Stimulated activated CD8-positive, alpha-beta memory T cell treated with anti-CD3 and anti-CD28 coated beads, Interleukin-4, amount 100 ng/mL, for 1 hour (primary cell): Measurements from ENCODE around the gene CTNNA1.
"Not testable (repeated sequence)": the region's sequence is repeated elsewhere in the genome, so short reads cannot be mapped to it uniquely, and the experiment has no call there.

Experiments used
- DNase-seq, 2 donors: peaks; one replicate each; pipeline ENCODE4 v3.0.0-alpha.2; 2020; ENCODE audit warnings: low read depth in 2 of 2, low spot score in 1 of 2

Gene CTNNA1

GRCh38 chr5:138889994-138890393 lies 136.8 kb downstream of the CTNNA1 start:
- no peak for DNase-seq

DNA sequence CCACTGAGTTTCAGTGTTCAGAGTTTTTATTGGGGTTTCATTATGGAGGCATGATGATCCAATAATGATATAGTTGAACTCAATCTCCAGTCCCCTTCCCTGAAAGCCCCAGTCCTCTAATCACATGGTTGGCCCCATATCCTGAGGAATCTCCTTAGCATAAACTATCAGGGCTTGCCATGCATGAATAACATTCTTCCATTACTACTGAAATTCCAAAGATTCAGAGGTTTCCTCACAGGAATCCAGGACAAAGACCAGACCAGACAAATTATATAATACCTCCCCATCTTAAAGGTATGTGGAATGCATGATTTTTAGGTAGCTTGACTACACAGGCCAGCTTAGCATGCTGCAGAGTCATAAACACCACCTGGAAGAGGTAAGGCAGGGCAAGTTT lies 137.4 kb downstream of the CTNNA1 start:
- DNase-seq = no peak

DNA sequence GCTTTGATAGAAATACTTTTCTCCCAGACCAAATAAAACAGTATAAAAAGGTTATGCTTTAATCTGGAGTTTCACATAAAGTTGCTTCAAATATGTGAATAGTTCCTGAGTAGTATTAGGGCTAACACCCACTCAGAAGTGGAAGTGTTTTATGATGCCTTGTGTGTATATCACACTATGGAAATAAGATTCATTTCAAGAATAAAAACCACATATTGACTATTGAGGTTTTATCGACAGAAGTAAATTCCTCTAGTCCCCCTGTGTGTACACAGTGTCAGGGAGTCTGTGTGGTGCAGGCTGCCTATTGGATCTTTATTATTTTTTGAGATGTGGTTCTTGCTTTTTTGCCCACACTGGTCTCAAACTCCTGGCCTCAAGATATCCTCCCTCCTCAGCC lies 142.7 kb downstream of the CTNNA1 start:
- DNase-seq = no peak

- no peak for DNase-seq
Measured at GRCh38 chr5:138898299-138898698, 145.1 kb downstream of the CTNNA1 start.

- no peak for DNase-seq
Measured at GRCh38 chr5:138898742-138899141, 145.5 kb downstream of the CTNNA1 start.

DNA sequence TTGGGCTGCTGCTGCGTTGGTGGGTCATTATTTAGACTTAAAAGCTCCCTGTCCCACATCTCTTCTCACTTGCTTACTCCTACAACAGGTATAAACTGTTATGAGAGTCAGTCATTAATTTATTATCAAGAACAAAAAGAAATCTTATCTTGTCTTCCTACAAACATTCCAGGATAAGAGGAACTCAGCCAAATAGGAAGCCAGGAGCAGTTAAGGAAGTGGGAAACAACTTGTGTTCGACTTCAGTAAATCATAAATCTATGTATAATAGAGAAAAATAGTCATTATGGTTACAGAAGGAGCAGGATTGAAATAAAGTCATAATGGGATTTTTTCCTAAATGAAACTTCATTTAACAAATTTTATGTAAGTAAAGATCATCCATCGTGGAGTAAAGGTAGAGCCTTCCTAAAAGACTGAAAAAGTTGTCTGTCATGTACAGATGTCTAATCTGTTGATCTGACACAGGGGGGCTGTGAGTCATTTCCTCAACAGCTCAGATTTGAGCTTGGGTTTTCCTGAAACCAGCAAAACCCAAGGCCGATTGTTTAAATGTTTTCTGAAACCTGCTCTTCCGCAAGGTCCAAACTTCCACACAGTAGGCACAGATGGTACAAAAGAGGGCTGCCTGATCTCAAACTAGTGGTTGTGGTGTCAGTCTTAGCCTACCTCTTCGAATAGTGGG lies 147.2 kb downstream of the CTNNA1 start:
- DNase-seq = no peak

DNA sequence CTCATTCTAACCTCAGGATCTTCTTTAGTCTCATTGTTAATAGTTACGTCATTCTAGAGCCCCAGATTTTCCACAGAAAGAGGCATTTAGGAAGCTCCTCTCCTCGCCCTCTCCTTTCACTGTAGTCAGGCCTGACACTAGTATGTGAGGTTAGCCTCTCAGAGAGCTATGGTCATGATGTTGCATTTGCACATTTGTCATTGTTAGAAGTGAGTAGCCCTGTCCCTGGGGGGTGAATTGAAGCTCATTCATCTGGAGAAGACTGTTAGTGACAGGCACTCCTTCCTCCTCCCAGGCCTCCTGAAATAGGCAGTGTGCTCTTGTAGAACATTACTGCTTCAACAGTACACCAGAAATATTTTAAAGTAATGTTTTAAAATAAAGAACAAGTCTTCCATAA lies 148.5 kb downstream of the CTNNA1 start:
- DNase-seq = no peak

GRCh38 chr5:138903130-138903775 lies 150.0 kb downstream of the CTNNA1 start:
- no peak for DNase-seq

DNA sequence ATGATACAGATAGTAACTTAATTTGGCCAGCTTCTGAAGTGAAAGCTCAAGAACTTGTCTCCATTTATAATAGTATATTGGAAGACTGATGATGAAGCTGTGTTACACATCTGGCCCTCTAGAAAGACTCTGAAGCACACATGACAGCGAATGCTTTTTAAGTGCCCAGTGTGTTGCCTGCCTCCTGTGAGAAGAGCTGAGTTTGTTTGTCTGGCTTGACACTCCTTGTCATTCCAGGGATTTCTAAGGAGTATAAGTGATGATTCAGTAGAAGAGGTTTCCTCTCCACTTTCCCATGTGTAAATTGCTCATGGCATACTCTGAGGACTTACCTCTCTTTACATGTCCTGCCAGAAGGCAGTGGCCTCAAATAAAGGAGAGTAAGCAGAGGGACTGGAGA lies 152.3 kb downstream of the CTNNA1 start:
- DNase-seq = no peak

DNA sequence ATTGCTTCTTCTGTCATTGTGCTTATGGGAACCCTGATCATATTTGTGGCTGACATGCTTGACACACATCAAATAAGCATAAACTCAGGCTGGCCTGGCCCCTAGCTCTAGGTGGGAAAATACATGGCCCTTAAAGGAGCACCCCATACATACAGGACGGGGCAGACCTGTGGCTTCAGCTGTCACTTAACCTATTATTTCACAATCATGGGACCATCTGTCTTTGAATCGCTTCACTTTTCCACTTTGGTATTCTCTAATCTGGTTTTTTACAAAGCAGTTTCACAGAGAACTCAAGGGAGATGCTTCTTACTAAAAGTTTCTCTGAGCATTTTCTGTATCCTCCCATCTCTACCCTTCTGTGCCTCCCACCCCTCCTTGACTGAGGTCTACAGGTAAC lies 156.5 kb downstream of the CTNNA1 start:
- DNase-seq = no peak

GRCh38 chr5:138910546-138911185 lies 157.4 kb downstream of the CTNNA1 start:
- no peak for DNase-seq

DNA sequence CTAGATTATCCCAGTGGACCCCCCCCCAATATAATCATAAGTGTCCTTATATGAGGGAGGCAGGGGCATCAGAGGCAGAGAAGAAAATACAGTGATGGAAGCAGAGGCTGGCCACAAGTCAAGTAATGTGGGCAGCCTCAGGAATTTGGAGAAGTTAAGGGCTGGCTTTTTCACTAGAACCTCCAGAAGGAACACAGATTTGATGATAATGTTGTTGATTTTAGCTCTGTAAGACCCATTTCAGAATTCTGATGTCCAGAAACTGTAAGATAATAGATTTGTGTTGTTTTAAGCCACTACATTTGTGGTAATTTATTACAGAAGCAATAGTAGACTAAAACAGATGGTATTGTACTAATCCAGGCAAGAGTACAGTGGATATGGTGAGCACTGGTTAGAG lies 158.2 kb downstream of the CTNNA1 start:
- DNase-seq = no peak

DNA sequence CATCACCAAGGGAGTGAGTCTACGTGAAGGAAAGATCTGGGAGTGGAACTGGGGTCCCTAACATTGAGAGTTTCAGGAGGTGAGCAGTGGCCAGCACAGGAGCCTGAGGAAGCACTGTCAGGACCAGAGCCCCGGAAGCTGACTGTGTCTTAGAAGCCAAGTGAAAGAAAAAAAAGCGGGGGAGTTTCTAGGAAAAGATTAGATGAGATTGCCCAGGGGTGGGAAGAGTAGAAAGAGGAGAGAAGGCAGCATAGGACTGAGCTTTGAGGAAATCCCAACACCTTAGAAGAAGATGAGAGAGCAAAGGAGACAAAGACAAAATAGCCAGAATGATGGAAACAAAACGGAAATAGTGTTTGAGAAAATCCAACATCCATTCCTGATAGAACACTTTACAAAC lies 158.9 kb downstream of the CTNNA1 start:
- no peak for DNase-seq

GRCh38 chr5:138913773-138914172 lies 160.5 kb downstream of the CTNNA1 start:
- DNase-seq = no peak

DNA sequence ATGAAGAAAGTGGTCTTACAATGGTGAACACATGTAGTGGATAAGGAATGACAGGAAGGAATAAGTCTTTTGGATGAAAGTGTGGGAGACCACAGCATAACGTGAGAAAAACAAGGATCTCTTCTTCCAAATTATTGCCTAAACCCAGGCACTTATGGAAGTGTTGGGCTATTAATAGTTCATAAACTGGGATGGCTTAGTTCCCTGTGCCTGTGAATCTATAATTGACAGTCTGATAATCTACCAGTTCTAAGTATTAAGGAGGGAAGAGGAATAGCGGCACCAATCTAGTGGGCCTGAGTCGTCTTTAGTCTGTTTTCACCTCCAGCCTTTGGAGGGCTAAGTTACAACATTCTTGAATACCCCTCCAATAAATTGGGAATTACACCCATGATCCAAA lies 161.1 kb downstream of the CTNNA1 start:
- DNase-seq = no peak

DNA sequence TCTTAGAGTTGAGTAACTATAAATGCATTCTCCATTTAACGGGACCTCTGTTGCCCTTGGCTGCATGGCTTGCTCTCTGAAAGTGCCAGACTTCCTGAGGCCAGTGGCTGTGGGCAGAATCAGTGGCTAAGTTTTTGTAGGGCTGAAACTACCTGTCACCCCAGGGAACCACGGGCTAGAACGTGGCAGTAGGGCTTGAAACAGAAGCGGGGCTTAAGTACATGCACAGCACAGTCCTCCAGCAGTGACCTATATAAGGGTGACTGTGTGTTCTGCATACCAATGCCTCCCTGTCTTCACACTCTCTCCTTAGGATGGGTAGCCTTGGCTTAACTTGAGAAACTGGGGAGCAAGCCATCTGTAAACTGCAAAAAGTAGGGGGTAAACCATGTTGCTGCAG lies 165.5 kb downstream of the CTNNA1 start:
- DNase-seq = no peak

DNA sequence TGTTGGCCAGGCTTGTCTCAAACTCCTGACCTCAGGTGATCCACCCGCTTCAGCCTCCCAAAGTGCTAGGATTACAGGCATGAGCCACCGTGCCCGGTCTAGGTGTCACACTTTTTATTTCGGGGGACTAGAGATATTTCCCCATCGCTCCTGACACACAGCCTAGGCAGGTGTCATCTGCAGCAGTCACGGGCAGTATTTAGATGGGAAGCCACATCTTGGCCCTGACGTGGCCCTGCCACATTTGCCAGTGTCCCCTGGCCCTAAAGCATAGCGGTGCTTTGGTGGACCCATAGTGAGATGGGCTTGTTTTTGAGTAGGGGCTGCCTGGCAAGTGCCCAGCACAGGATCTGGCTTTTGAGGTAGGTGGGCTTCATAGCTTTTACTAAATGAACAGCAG lies 167.0 kb downstream of the CTNNA1 start:
- no peak for DNase-seq

- DNase-seq = not testable (repeated sequence)
Measured at GRCh38 chr5:138921362-138921761, 168.1 kb downstream of the CTNNA1 start.

DNA sequence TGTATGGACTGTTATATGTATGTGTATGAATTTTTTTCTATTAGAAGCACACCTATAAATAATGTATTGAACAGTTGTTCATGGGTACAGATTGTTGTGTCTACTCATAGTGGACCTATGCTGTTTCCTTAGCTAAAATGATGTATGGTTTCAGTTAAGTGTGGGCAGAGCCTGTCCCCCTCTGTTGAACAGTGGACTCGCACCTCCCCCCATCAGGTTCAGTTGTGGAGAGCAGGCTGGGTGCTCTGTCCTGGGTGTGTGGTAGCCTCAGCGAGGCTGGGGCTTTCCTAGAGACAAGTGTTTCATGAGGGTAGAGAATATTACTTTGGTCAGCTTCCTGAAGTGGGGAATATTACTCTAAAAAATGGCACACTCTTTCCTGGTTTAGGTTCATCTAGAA lies 169.3 kb downstream of the CTNNA1 start:
- no peak for DNase-seq

- no peak for DNase-seq
Measured at GRCh38 chr5:138925090-138925635, 171.9 kb downstream of the CTNNA1 start.

DNA sequence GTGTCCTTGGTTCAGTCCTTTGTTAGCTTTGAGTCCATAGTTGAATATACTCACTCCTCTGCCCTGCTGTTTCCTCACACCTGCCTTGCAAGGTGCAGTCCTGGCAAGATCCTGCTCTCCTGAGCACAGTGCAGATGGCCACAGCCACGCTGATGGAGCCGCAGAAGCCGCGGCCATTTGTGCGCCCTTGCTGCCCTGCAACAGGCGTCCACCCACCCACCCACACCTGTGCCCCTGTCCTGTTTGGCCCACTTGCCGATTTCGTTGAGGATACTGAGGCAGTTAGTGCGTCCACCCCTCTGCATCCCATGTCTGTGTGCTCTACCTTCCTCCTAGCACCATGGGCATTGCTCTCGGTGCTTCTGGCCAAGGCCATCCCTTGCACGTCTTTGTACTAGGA lies 173.0 kb downstream of the CTNNA1 start:
- no peak for DNase-seq

DNA sequence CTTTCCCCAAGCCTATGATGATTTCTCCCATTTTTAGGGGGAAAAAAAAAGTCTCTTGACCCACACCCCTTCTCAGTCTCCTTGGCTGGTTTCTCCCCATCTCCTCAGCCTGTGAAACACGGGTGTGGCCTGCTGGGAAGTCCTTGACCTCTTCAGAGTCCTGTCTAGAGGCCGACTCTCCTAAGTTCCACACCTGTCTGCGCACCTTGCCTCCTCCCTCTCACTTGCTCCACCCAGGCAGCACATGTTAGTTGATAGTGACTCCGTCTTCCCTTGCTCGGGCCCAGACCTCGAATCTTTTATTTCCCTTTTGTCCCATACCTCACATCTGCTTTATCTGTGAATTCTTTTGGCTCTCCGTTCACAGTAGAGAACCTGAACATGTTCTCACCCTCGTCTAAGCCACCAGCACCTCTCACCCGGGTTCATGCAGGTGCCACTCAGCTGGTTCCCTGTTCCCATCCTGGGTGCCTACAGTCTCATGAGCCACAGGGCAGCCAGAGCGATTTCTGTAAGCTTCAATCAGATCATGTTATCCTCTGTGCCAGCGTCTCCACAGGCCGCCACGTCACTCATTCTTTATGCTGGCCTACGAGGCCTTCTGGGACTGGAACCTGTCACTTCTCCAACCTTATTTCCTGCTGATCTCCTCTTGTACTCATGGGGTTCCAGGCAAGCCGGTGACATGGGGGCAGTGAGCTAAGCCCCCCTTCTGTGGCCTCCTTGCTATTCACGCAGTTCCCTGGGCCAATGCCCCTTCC lies 173.6 kb downstream of the CTNNA1 start:
- no peak for DNase-seq
